Measurements from ENCODE around the gene CAMK2D. TPM values are rescaled to one million over a fixed set of nuclear protein-coding genes. Genes with fewer than 3 reads are reported as not detected.

The CAMK2D gene
- total RNA-seq, 2 experiments from 2014 or later = 104 to 120 TPM

GRCh38 chr4:113559947-113560346 is 201.6 kb downstream of the CAMK2D start:
- CTCF ChIA-PET (ENCODE audit: unreplicated experiment) = interaction anchor here (1.0 kb wide), 1 partner anchor 12 kb away, joined by 3 read pairs; no protein-coding TSS in a partner anchor
- Histone ChIP-seq H3K27ac (ENCODE audit: low read depth, low read length, poor library complexity, severe bottlenecking) (peak overlapping the region; percentile 7), H3K4me3 (ENCODE audit: low read depth, low read length, poor library complexity, severe bottlenecking) (no peak overlapping the region), H3K4me1 (ENCODE audit: insufficient read depth, low read length, poor library complexity, severe bottlenecking) (peaks cover 66% of the 10 kb centered on the region), H3K79me2 (ENCODE audit: insufficient read depth, low read depth, low read length) (peaks cover 26% of the 10 kb centered on the region; the same call in 1 of the 2 replicates), H2AFZ (ENCODE audit: low read length) (no peak overlapping the region), H4K20me1 (ENCODE audit: insufficient read depth, low read length) (no peaks in the 10 kb centered on the region), H3K9me2 (ENCODE audit: insufficient read depth, low read length) (no peaks in the 10 kb centered on the region), H3K36me3 (ENCODE audit: insufficient read depth, low read length) (peaks cover 87% of the 10 kb centered on the region), H3K4me2 (ENCODE audit: low read length) (no peak overlapping the region), H3K9me3 (ENCODE audit: low read length) (peaks cover 9% of the 10 kb centered on the region; the same call in 1 of the 2 replicates)
- TF ChIP-seq CTCF (conservative IDR thresholded peaks at IDR 0.05; ENCODE audit: low read length) = no peak
- intact Hi-C loops (cut with micrococcal nuclease; ENCODE audit: unreplicated experiment) = loop anchor here (10.0 kb wide), 1 partner anchor 1045 kb away; no protein-coding TSS in a partner anchor
- BruUV-seq (replicated peaks) = no TSS peak
- no peak for DNase-seq (ENCODE audit: low spot score)
- POLR2A ChIA-PET = interaction anchor here (0.5 to 1.5 kb wide), 13 partner anchors 9 to 1709 kb away, joined by 3 to 8 read pairs (median 3); no protein-coding TSS in a partner anchor

GRCh38 chr4:113556382-113557134 is 205.0 kb downstream of the CAMK2D start:
- Histone ChIP-seq H3K79me2 (ENCODE audit: insufficient read depth, low read depth, low read length) (peaks cover 5% of the 10 kb centered on the region; the same call in 1 of the 2 replicates), H3K36me3 (ENCODE audit: insufficient read depth, low read length) (peaks cover 67% of the 10 kb centered on the region), H2AFZ (ENCODE audit: low read length) (no peak overlapping the region), H4K20me1 (ENCODE audit: insufficient read depth, low read length) (no peaks in the 10 kb centered on the region), H3K4me2 (ENCODE audit: low read length) (no peak overlapping the region), H3K4me3 (ENCODE audit: low read depth, low read length, poor library complexity, severe bottlenecking) (no peak overlapping the region), H3K4me1 (ENCODE audit: insufficient read depth, low read length, poor library complexity, severe bottlenecking) (peaks cover 33% of the 10 kb centered on the region), H3K9me3 (ENCODE audit: low read length) (peaks cover under 1% of the 10 kb centered on the region; the same call in 1 of the 2 replicates), H3K27ac (ENCODE audit: low read depth, low read length, poor library complexity, severe bottlenecking) (no peak overlapping the region), H3K9me2 (ENCODE audit: insufficient read depth, low read length) (no peaks in the 10 kb centered on the region)
- ChIA-PET POLR2A (interaction anchor here (0.5 to 4.1 kb wide), 6 partner anchors 7 to 329 kb away, joined by 3 to 18 read pairs (median 4); no protein-coding TSS in a partner anchor), CTCF (ENCODE audit: unreplicated experiment) (interaction anchor here (0.9 to 1.1 kb wide), 2 partner anchors 9 to 11 kb away, joined by 3 read pairs; no protein-coding TSS in a partner anchor)
- intact Hi-C loops (cut with micrococcal nuclease; ENCODE audit: unreplicated experiment) = no loop called here
- BruUV-seq (replicated peaks) = no TSS peak
- TF ChIP-seq EZH2phosphoT487 (IDR thresholded peaks at IDR 0.05; ENCODE audit: borderline replicate concordance, low read depth, low read length) = no peak
- TF ChIP-seq CTCF (conservative IDR thresholded peaks at IDR 0.05; ENCODE audit: low read length) = no peak
- no peak for DNase-seq (ENCODE audit: low spot score)

- no peaks in the 10 kb centered on the region for H3K9me2 ChIP-seq (ENCODE audit: insufficient read depth, low read length)
- H3K36me3 ChIP-seq (ENCODE audit: insufficient read depth, low read length) = peaks cover 67% of the 10 kb centered on the region
- H3K4me1 ChIP-seq (ENCODE audit: insufficient read depth, low read length, poor library complexity, severe bottlenecking) = peaks cover 26% of the 10 kb centered on the region
- CTCF ChIA-PET (ENCODE audit: unreplicated experiment) = no interaction called here
- intact Hi-C loops (cut with micrococcal nuclease; ENCODE audit: unreplicated experiment) = no loop called here
- no peaks in the 10 kb centered on the region; the same call in 1 of the 2 replicates for H3K79me2 ChIP-seq (ENCODE audit: insufficient read depth, low read depth, low read length)
- POLR2A ChIA-PET = interaction anchor here (0.6 to 4.1 kb wide), 2 partner anchors 8 to 60 kb away, joined by 5 to 18 read pairs; no protein-coding TSS in a partner anchor
- DNase-seq (ENCODE audit: low spot score) = no peak
- no peaks in the 10 kb centered on the region for H4K20me1 ChIP-seq (ENCODE audit: insufficient read depth, low read length)
- BruUV-seq (replicated peaks) = no TSS peak
- H3K4me2 ChIP-seq (ENCODE audit: low read length) = no peak overlapping the region
- H3K4me3 ChIP-seq (ENCODE audit: low read depth, low read length, poor library complexity, severe bottlenecking) = no peak overlapping the region
- H2AFZ ChIP-seq (ENCODE audit: low read length) = no peak overlapping the region
- H3K9me3 ChIP-seq (ENCODE audit: low read length) = no peaks in the 10 kb centered on the region
- H3K27ac ChIP-seq (ENCODE audit: low read depth, low read length, poor library complexity, severe bottlenecking) = no peak overlapping the region
- no peak for TF ChIP-seq CTCF (conservative IDR thresholded peaks at IDR 0.05; ENCODE audit: low read length)
- TF ChIP-seq EZH2phosphoT487 (IDR thresholded peaks at IDR 0.05; ENCODE audit: borderline replicate concordance, low read depth, low read length) = no peak
Measured at GRCh38 chr4:113555868-113556267, 205.7 kb downstream of the CAMK2D start.

Measured in OCI-LY7 (cell line).